GM19240 (cell line): ENCODE results near the gene RNF223.
A peak's percentile ranks its signal among the peaks of the same experiment; 100 is the strongest.

ENCODE experiments used
- DNase-seq: peaks from one replicate; pipeline ENCODE4 v3.0.0; 2011; ENCODE audit warnings: low spot score; ENCODE audit not compliant: insufficient read length

Gene RNF223

DNA sequence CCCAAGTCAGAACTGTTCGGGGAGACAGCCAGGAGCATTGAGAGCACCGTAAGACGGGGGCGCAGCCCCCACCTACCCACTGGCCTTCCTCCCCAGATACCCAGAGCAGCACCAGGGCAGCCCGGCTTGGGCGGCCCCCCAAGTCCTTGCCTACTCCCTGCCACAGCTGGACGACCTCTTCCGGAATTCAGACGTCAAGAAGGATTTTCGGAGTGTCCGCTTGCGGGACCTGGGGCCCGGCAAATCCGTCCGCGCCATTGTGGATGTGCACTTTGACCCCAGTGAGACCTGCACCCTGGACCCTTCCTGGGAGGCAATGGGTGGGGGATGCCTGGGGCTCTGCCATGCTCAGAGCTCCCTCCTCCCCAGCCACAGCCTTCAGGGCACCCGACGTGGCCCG lies 26.7 kb downstream of the RNF223 start:
- no peak for DNase-seq

DNA sequence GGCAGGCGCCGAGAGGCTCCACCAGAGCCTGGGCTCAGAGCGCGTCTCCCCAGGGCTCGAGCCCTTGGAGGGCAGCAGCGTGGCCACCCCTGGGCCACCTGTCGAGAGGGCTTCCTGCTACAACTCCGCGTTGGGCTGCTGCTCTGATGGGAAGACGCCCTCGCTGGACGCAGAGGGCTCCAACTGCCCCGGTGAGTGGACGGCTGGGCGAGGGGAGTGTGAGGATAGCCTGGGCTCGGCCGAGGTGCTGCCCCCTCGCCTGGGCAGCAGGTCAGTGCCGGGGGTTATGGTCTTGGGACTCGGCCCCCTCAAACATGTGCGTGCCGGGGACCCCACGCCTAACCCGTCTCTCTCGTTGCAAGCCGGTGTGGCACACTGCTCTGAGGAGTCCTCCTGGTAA lies 27.3 kb downstream of the RNF223 start:
- DNase-seq = no peak

GRCh38 chr1:1046243-1046642 lies 27.9 kb downstream of the RNF223 start:
- DNase-seq = no peak

DNA sequence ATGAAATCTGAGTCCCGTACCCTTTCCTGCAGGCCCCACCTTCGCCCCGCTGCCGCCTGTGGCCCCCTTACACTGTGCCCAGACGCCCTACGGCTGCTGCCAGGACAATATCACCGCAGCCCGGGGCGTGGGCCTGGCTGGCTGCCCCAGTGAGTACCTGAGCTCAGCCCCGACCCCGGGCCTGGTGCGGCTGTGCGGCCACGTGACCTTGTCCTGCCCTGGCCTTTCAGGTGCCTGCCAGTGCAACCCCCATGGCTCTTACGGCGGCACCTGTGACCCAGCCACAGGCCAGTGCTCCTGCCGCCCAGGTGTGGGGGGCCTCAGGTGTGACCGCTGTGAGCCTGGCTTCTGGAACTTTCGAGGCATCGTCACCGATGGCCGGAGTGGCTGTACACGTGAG lies 29.0 kb downstream of the RNF223 start:
- DNase-seq = no peak

DNA sequence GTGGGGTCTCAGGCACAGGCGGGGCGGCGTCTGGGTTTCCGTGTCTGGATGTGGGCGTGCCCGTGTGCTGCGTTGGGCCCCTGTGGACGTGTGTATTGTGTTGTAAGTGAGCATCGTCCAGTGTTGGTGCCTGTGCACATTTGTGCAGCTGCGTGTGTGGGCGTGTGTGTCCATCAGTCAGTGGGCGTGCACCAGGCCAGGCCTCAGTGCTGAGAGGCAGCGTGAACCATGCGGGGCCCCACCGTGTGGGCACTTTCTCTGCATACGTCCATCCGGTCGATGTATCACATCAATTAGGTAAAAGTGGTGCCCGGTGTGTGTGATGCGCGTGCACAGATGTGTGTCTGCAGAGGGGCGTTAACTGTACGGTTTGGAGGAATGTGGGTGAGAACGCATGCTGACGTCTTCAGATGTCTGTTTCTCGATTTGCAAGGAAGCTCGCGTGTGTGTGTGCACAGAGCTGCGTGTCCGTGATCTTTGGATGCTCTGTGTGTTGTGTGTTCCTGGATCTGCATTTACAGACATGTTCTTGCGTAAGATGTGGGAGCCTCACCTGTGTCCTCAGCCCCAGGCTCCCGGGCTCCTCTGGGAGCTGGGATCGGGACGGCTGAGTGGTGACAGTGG lies 29.5 kb downstream of the RNF223 start:
- no peak for DNase-seq

- DNase-seq = no peak
These were observed 30.2 kb downstream of the RNF223 start for GRCh38 chr1:1043921-1044320.

DNA sequence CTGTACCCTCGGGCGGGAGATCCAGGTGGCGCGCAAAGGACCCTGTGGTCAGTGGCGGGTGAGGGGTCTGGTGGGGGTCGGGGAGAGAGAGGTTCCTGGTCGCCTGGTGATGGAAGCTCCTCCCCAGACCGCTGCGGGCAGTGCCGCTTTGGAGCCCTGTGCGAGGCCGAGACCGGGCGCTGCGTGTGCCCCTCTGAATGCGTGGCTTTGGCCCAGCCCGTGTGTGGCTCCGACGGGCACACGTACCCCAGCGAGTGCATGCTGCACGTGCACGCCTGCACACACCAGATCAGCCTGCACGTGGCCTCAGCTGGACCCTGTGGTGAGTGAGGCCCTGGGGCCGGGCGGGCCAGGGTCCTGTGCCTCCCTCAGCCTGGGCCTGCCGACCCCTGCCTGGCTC lies 30.7 kb downstream of the RNF223 start:
- no peak for DNase-seq

DNA sequence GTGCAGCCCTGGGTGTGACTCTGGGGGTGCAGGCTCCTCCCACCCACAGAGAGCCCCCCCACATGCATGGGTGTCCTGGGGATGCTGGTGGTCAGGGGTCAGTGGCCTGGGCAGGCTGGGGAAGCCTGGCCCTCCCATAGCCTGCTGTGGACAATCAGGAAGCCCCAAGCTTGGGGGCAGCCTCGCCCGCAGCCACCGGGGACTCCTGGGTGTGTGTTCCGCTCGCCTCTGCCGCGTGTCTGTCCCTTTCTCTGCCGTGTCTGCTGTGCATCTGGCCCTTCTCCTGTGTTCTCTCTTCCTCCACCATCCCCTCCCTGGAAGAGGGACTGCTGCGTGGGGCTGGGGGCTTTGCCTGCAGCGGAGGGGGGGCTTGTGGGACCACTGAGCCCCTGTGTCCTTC lies 31.3 kb downstream of the RNF223 start:
- DNase-seq = no peak

- DNase-seq = no peak
These were observed 32.2 kb downstream of the RNF223 start for GRCh38 chr1:1041873-1042272.

GRCh38 chr1:1041092-1041523 lies 33.0 kb downstream of the RNF223 start:
- no peak for DNase-seq

DNA sequence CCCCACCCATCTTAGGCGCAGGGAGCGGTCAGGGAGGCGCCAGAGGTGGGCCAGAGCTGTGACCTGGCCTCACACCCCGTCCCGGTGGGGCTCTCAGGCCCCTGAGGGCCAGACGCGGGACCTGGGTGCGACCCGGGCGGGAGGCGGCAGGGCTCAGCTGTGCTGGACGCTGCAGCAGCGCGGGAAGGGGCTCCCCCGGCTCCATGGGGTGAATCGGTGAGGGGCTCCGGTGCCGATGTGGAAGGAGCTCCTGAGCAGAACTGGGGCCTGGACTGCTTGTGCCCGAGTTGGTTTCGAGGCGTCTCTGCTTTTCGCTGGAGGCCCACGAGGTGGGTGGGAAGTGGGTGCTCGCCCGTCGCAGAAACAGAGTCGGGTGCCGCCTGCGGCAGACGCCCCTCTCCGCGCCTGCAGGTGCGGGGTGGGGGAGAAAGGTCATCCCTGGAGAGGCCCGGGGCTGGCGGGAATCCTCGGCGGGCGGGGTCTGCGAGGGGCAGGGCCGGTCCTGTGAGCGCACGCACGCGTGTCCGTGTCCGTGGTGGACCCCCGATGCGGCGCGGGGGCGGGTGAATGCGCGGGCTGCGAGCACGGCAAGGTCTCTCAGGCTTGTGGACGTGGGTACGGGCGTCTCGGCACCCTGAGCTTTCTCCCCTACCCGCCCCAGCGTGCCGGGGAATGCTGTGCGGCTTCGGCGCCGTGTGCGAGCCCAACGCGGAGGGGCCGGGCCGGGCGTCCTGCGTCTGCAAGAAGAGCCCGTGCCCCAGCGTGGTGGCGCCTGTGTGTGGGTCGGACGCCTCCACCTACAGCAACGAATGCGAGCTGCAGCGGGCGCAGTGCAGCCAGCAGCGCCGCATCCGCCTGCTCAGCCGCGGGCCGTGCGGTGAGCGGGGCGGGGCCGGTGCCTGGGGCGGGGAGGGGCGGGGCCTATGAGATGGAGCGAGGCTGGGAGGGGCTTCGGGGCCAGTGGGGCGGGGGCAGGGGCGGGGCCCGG lies 33.8 kb downstream of the RNF223 start:
- DNase-seq = peak; percentile 90

GRCh38 chr1:1039145-1039910 lies 34.8 kb downstream of the RNF223 start:
- no peak for DNase-seq

- DNase-seq = no peak
These were observed 35.4 kb downstream of the RNF223 start for GRCh38 chr1:1038694-1039093.

GRCh38 chr1:1037366-1038327 lies 36.5 kb downstream of the RNF223 start:
- DNase-seq = no peak

DNA sequence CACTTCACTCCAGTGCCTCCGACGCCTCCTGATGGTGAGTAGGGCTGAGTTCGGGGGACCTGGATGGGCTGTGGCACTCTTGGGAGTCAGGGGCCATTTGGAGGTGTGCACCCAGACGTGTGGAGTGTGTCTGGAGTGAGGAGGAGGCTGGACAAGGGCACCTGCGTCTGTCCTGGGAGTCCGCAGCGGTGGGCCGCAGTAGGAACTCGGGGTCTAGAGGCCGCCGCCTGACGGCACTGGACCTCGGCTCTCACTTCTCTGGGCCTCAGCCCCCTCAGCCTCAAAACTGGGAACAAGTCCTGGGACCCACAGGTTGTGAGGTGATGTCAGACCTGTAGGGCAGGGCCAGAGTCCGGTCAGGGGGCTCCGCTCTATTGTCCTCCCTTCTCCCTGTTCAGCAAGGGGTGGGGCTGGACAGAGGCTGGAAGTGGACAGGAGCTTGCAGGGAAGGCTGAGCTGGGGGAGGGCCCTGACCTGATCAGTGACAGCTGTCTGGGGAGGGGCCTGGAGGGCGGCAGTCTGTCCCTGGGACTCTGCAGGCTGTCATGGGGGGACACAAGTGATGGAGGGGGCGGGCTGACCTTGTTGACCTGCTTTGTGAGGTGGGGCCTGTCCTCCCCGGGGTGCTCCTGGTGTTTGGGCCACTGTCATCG lies 38.7 kb downstream of the RNF223 start:
- no peak for DNase-seq

DNA sequence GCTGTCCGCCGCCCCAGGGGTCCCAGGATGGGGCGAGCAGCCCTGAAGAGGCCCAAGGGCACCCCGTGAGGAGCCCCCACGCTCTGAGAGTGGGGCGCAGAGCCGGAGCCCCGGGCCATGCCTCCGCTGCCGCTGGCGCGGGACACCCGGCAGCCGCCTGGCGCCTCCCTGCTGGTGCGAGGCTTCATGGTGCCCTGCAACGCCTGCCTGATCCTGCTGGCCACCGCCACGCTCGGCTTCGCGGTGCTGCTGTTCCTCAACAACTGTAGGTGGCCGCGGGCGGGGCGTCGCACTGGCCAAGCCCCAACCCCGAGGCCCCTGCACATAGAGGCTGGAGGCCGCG lies 39.7 kb downstream of the RNF223 start:
- no peak for DNase-seq

DNA sequence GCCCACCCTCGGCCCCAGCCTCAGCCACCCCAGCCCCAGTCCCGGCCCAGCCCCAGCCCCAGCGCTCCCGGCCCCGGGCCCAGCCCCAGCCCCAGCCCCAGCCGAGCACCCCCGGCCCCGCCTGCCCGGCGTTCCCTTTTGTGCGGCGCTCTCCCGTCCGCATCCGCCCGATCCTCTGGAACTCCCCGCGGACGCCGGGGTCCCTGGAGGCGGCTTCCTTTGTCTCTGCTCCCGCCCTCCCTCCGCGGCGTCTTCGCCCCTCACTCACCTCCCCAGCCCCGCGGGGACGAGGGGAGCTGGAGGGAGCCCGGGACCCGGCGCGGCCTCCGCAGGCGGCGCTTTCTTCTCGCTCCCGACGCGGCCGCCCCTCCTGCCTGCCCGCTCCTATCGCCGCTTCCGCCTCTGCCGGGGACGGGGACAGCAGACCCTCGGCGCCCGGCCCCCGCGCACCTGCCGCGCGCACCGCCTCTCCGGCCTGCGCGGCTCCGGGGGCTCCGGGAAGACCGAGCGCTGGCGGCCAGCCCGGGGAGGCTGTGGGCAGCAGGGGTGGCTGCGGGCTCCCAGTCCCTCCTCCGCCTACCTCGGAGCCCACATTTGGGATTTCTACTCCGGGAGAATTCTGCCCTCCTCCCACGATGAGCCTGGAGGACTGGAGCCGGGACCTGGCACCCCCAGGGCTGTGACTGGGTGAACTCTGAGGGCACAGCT lies 40.2 kb downstream of the RNF223 start:
- DNase-seq = no peak

DNA sequence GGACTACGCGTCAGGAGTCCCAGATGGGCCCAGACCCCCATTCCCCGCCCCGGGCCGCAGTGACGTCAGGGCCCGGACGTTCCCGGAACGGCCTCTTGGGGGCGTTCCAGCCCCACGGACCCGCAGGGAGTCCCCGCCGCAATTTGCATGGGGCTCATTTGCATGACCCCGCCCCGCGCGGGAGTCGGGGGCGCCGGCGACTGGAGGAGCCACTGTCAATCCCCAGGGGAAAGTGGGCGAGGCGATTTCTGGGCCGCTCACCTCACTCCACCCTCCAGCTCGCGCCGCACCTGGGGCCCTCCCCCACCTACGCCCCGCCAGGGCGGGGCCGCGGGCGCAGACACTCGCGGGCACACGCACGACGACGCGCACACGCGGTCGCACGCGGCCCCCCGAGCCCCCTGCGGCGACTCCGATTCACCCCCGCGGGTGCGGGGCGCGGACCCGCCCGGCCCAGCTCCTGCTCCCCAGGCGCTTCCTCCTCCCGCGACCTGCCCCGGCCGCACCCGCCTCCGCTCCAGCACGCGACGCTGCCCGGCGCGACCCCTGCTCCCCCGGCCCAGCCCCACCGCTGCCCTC lies 41.0 kb downstream of the RNF223 start:
- peak; percentile 97 for DNase-seq

GRCh38 chr1:1032424-1032823 lies 41.7 kb downstream of the RNF223 start:
- DNase-seq = no peak
